H1 (cell line): ENCODE results near the gene KIAA1671. TPM values are rescaled to one million over a fixed set of nuclear protein-coding genes. Genes with fewer than 3 reads are reported as not detected.

ENCODE experiments used
- CTCF ChIA-PET: fragments of 300-600 bp; sonication (Branson Sonifier 250); formaldehyde crosslinking; loops from one replicate; lab custom pipeline; 2021; ENCODE audit not compliant: partially characterized antibody; lab: Charles Lee
- POLR2A ChIA-PET: fragments of 300-600 bp; sonication (Branson Sonifier 250); formaldehyde crosslinking; loops from one replicate; lab custom pipeline; 2021; ENCODE audit warnings: inconsistent platforms; ENCODE audit not compliant: partially characterized antibody; lab: Charles Lee
- DNase-seq, 2 experiments: peaks; one replicate each; pipeline versions ENCODE4 v3.0.0 to v3.0.0-alpha.2; 2010 to 2022; ENCODE audit warnings: low spot score in 2 of 2, low read depth in 1 of 2, mixed read lengths in 1 of 2
- FAIRE-seq: peaks from 2 replicates; lab custom pipeline; 2011; peaks lifted over from hg19 to GRCh38; lab: Jason Lieb, UNC
- H2AFZ ChIP-seq: 2 replicates; pipeline ENCODE4 v1.8.1; 2012; ENCODE audit warnings: low read length, inconsistent platforms
- H2AK5ac ChIP-seq: 2 replicates; pipeline ENCODE4 v1.6.1; 2013; ENCODE audit warnings: low read depth, low read length
- H2BK120ac ChIP-seq: replicated peaks from 2 replicates; pipeline ENCODE3; 2013; ENCODE audit warnings: low read depth, low read length, inconsistent platforms
- H2BK12ac ChIP-seq: 2 replicates; pipeline ENCODE4 v1.6.1; 2013; ENCODE audit warnings: low read depth, low read length
- H2BK15ac ChIP-seq: 2 replicates; pipeline ENCODE4 v1.6.1; 2013; ENCODE audit warnings: low read length
- H2BK20ac ChIP-seq: 2 replicates; pipeline ENCODE4 v1.6.1; 2013; ENCODE audit warnings: low read length
- H2BK5ac ChIP-seq: 2 replicates; pipeline ENCODE4 v1.6.1; 2013; ENCODE audit warnings: low read depth, low read length
- H3K14ac ChIP-seq: 2 replicates; pipeline ENCODE4 v1.6.1; 2013; ENCODE audit warnings: inconsistent platforms; ENCODE audit not compliant: insufficient read length
- H3K18ac ChIP-seq: 2 replicates; pipeline ENCODE4 v1.6.1; 2013; ENCODE audit warnings: low read length; ENCODE audit errors: extremely low read depth
- H3K23ac ChIP-seq: 2 replicates; pipeline ENCODE4 v1.6.1; 2013; ENCODE audit warnings: inconsistent platforms; ENCODE audit not compliant: insufficient read length
- H3K23me2 ChIP-seq: 2 replicates; pipeline ENCODE4 v1.6.1; 2013; ENCODE audit warnings: low read depth, low read length
- H3K27ac ChIP-seq: 2 replicates; pipeline ENCODE4 v1.6.1; 2011; ENCODE audit warnings: low read depth, low read length, inconsistent platforms
- H3K27me3 ChIP-seq, 4 experiments: replicated peaks in 1 of 4; 1 replicate in 1 of 4; 2 replicates in 3 of 4; pipeline versions ENCODE4 v1.6.1 to v1.8.1; 2011 to 2013; ENCODE audit warnings: low read length in 3 of 4, mild to moderate bottlenecking in 3 of 4, inconsistent platforms in 2 of 4, mixed read lengths in 2 of 4, moderate library complexity in 1 of 4; ENCODE audit not compliant: control insufficient read depth in 3 of 4, insufficient read depth in 3 of 4; ENCODE audit errors: extremely low read depth in 1 of 4
- H3K36me3 ChIP-seq, 4 experiments: 2 replicates each; pipeline versions ENCODE4 v1.6.1 to v1.8.1; 2011 to 2013; ENCODE audit warnings: mild to moderate bottlenecking in 4 of 4, low read length in 3 of 4, moderate library complexity in 2 of 4, control low read depth in 1 of 4, inconsistent platforms in 1 of 4; ENCODE audit not compliant: insufficient read depth in 4 of 4, control insufficient read depth in 2 of 4
- H3K4ac ChIP-seq: replicated peaks from 2 replicates; pipeline ENCODE3; 2013; ENCODE audit warnings: low read length, low read depth, mixed read lengths, inconsistent platforms; ENCODE audit not compliant: insufficient read length
- H3K4me1 ChIP-seq, 4 experiments: replicated peaks in 1 of 4; 1 replicate in 1 of 4; 2 replicates in 3 of 4; pipeline versions ENCODE4 v1.6.1 to v1.8.1; 2011 to 2013; ENCODE audit warnings: low read length in 3 of 4, inconsistent platforms in 2 of 4, mixed read lengths in 1 of 4; ENCODE audit not compliant: insufficient read depth in 4 of 4, control insufficient read depth in 3 of 4
- H3K4me2 ChIP-seq, 2 experiments: 2 replicates each; pipeline versions ENCODE4 v1.6.1 to v1.8.1; 2011 to 2013; ENCODE audit warnings: low read depth in 2 of 2, low read length in 2 of 2, control low read depth in 1 of 2, inconsistent platforms in 1 of 2, mild to moderate bottlenecking in 1 of 2; ENCODE audit not compliant: insufficient read depth in 1 of 2
- H3K4me3 ChIP-seq, 4 experiments: fragments of 200-600, 300-600 bp in 1 of 4; sonication (generic), shearing (Covaris generic), sonication (Bioruptor Twin) in 1 of 4; 2 replicates each; pipeline versions ENCODE4 v1.5.1 to v1.8.1; 2011 to 2016; ENCODE audit warnings: low read length in 4 of 4, low read depth in 3 of 4, control low read depth in 2 of 4, inconsistent platforms in 2 of 4, mild to moderate bottlenecking in 2 of 4, mixed read lengths in 1 of 4, moderate library complexity in 1 of 4; ENCODE audit not compliant: insufficient read depth in 2 of 4; ENCODE audit errors: extremely low read depth in 1 of 4
- H3K56ac ChIP-seq: replicated peaks from 2 replicates; pipeline ENCODE3; 2013; ENCODE audit warnings: low read depth, mild to moderate bottlenecking, mixed read lengths, low read length, inconsistent platforms; ENCODE audit not compliant: insufficient read length
- H3K79me1 ChIP-seq: 2 replicates; pipeline ENCODE4 v1.6.1; 2013; ENCODE audit warnings: low read depth, low read length, control low read depth
- H3K79me2 ChIP-seq, 2 experiments: 2 replicates each; pipeline versions ENCODE4 v1.6.1 to v1.8.1; 2012 to 2013; ENCODE audit warnings: low read length in 2 of 2, mild to moderate bottlenecking in 2 of 2, inconsistent platforms in 1 of 2; ENCODE audit not compliant: insufficient read depth in 2 of 2, control insufficient read depth in 1 of 2
- H3K9ac ChIP-seq, 4 experiments: replicated peaks in 1 of 4; 1 replicate in 1 of 4; 2 replicates in 3 of 4; pipeline versions ENCODE4 v1.6.1 to v1.8.1; 2011 to 2013; ENCODE audit warnings: low read depth in 3 of 4, low read length in 3 of 4, control low read depth in 2 of 4, mild to moderate bottlenecking in 2 of 4, moderate library complexity in 2 of 4, inconsistent platforms in 1 of 4; ENCODE audit errors: extremely low read depth in 1 of 4
- H3K9me3 ChIP-seq, 2 experiments: 2 replicates each; pipeline versions ENCODE4 v1.6.1 to v1.8.1; 2012 to 2013; ENCODE audit warnings: mild to moderate bottlenecking in 2 of 2, moderate library complexity in 2 of 2, control low read depth in 1 of 2, inconsistent platforms in 1 of 2, low read depth in 1 of 2, low read length in 1 of 2, mixed read lengths in 1 of 2; ENCODE audit not compliant: insufficient read depth in 2 of 2
- H4K20me1 ChIP-seq, 2 experiments: replicated peaks in 1 of 2; 2 replicates each; pipeline versions ENCODE3 to v1.8.1; 2011 to 2013; ENCODE audit warnings: inconsistent platforms in 2 of 2, low read length in 2 of 2, mild to moderate bottlenecking in 1 of 2; ENCODE audit not compliant: insufficient read depth in 2 of 2, control insufficient read depth in 1 of 2
- H4K5ac ChIP-seq: 2 replicates; pipeline ENCODE4 v1.6.1; 2013; ENCODE audit warnings: low read length, low read depth, mixed read lengths, inconsistent platforms; ENCODE audit not compliant: insufficient read length
- H4K8ac ChIP-seq: 2 replicates; pipeline ENCODE4 v1.8.0; 2013; ENCODE audit warnings: mild to moderate bottlenecking, moderate library complexity, low read length, inconsistent platforms; ENCODE audit not compliant: insufficient read depth; ENCODE audit errors: extremely low read depth
- H4K91ac ChIP-seq: replicated peaks from 2 replicates; pipeline ENCODE3; 2013; ENCODE audit warnings: low read length, mixed read lengths, inconsistent platforms; ENCODE audit not compliant: insufficient read length
- EP300 ChIP-seq, 2 experiments: IDR thresholded peaks; 1 replicate in 1 of 2; 2 replicates in 1 of 2; pipeline ENCODE4 v1.6.1; 2011 to 2012; ENCODE audit warnings: low read depth in 2 of 2, low read length in 2 of 2, mild to moderate bottlenecking in 2 of 2, borderline replicate concordance in 1 of 2, inconsistent platforms in 1 of 2, moderate library complexity in 1 of 2
- WGBS, 2 experiments: shearing (Covaris generic) in 1 of 2; methylation state at CpG; one replicate each; pipeline versions ENCODE4 v1.1.6 to v1.1.7; 2013 to 2015; ENCODE audit warnings: low lambda C conversion rate in 2 of 2, mixed read lengths in 2 of 2, inconsistent platforms in 1 of 2, low coverage in 1 of 2, missing lambda C conversion rate in 1 of 2; ENCODE audit not compliant: insufficient replicate concordance in 2 of 2, insufficient coverage in 1 of 2, insufficient read length in 1 of 2; ENCODE audit errors: extremely low coverage in 1 of 2, missing lambda C conversion rate in 1 of 2; 5-methylcytosine and 5-hydroxymethylcytosine counted together
- polyA plus RNA-seq, 7 experiments: library from polyadenylated mRNA; depleted of rRNA in 3 of 7; stranded (reverse) in 5 of 7; unstranded in 2 of 7; fragments of >200 nt in 5 of 7; fragments of 200-250 nt in 2 of 7; gene quantifications; 1 replicate in 5 of 7; 2 replicates in 1 of 7; 4 replicates in 1 of 7; pipeline versions ENCODE4 v1.2.1 to v1.2.3, GENCODE V29; 2011 to 2013; ENCODE audit warnings: missing spikeins in 2 of 7, mixed read lengths in 2 of 7
- total RNA-seq: library from RNA; stranded (reverse); fragmentation: NEBNext Ultra II Directional; extraction: Animal tissue kit (Norgen Biotek cat#: 25700); gene quantifications from 2 replicates; pipeline ENCODE4 v1.2.1, GENCODE V29; 2021

The KIAA1671 gene
- total and polyA plus RNA-seq, 2 of the 8 experiments (the other 6 are each of a cell fraction or from before 2014, with no cell fraction given): 6.4 to 23.9 TPM

- Histone ChIP-seq H4K20me1 (peaks cover 0 to 2% of the 10 kb centered on the region in 2 experiments), H2AK5ac (peak overlapping the region; percentile 45; the same call in 1 of the 2 replicates), H3K9me3 (no peaks in the 10 kb centered on the region), H3K9ac (0 out of 7 replicates have a peak overlapping the region, but pooled peaks of 2 of the 4 experiments have one; percentile 8 to 15), H3K4me2 (no peak overlapping the region), H3K27ac (peak overlapping the region; percentile 43), H3K23ac (no peak overlapping the region), H3K23me2 (no peaks in the 10 kb centered on the region; the same call in 1 of the 2 replicates), H3K14ac (no peak overlapping the region), H4K91ac (peak overlapping the region; percentile 75), H3K4me3 (no peak overlapping the region), H2BK120ac (no peak overlapping the region), H4K5ac (no peak overlapping the region), H2BK12ac (peak overlapping the region; percentile 60; the same call in 1 of the 2 replicates), H2AFZ (no peak overlapping the region), H3K18ac (peak overlapping the region; percentile 71), H3K79me2 (no peaks in the 10 kb centered on the region), H3K36me3 (no peaks in the 10 kb centered on the region), H2BK20ac (peak overlapping the region; percentile 86; the same call in 1 of the 2 replicates), H3K4ac (no peak overlapping the region), H3K27me3 (no peaks in the 10 kb centered on the region), H4K8ac (no peak overlapping the region), H3K79me1 (no peaks in the 10 kb centered on the region), H2BK5ac (peak overlapping the region; percentile 35), H3K4me1 (peaks cover 0 to 9% (median 2%) of the 10 kb centered on the region in 4 experiments; a peak in 4 of 7 replicates), H3K56ac (peak overlapping the region; percentile 12), H2BK15ac (no peak overlapping the region; the same call in 1 of the 2 replicates)
- DNase-seq (no peak), FAIRE-seq (no peak)
- no peak for TF ChIP-seq EP300 (IDR thresholded peaks at IDR 0.05; ENCODE audit: borderline replicate concordance in 1 of 2, low read depth in 2 of 2, low read length in 2 of 2)
- ChIA-PET POLR2A (interaction anchor here (2.0 kb wide), 1 partner anchor 123 kb away, joined by 5 read pairs; no protein-coding TSS in a partner anchor), CTCF (interaction anchor here (0.6 to 1.4 kb wide), 6 partner anchors 19 to 373 kb away, joined by 3 to 4 read pairs (median 4); no protein-coding TSS in a partner anchor)
- 89% methylated on average over 8 of the region's 8 CpGs; no CpG with 5 or more reads in 1 of the 2 experiments for WGBS, 2 experiments
Observed at GRCh38 chr22:25061605-25062376, 109.3 kb downstream of the KIAA1671 start.
